Stimulated activated CD8-positive, alpha-beta memory T cell treated with anti-CD3 and anti-CD28 coated beads, Interleukin-12 subunit alpha, Interleukin-12 subunit beta, amount 100 ng/mL, for 24 hours (primary cell): ENCODE results near the gene S100A14.
"Not testable (repeated sequence)": the region's sequence is repeated elsewhere in the genome, so short reads cannot be mapped to it uniquely, and the experiment has no call there.

Source experiments
- DNase-seq: peaks from one replicate; pipeline ENCODE4 v3.0.0-alpha.2; 2020; ENCODE audit errors: extremely low read depth

The S100A14 gene

DNA sequence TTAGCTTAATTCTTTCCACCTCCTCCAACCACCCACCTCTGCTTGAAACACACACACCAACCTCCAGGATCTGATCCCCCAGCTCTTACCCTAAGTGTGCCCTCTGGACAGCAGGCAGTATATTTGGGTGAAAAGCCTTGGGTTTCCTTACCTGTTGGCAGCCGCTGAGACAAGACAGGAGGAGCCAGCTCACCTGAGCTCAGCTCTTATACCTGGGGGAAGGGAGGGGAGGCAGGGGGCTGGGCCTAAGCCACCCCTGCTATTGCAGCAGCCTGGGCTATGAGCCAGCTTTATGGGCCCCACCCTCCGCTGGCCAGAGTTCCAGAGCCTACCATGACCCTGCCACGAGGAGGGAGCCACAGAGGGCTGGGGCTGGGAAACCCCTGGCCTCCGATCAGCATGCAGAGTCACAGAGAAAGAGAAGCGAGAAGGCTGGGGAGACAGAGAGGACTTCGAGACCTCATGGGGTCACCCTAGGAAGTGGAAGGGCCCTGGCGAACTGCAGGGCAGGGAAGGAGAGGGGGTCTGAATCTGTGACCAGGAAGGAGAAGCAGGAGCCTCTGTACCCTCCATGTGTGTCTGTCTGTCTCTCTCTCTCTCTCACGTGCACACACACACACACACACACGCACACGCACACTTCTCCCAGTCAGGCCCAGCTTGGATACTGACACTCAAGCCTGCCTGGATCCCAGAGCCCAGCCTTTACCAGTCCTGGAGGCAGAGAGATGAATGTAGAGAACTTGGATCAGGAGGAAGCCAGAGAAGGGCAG lies at the start of gene S100A14:
S100A14 (minus strand) TSS at position 182 of the 773 bp plus-strand sequence. CDS start 467 bp downstream, outside the sequence.
- no peak for DNase-seq

DNA sequence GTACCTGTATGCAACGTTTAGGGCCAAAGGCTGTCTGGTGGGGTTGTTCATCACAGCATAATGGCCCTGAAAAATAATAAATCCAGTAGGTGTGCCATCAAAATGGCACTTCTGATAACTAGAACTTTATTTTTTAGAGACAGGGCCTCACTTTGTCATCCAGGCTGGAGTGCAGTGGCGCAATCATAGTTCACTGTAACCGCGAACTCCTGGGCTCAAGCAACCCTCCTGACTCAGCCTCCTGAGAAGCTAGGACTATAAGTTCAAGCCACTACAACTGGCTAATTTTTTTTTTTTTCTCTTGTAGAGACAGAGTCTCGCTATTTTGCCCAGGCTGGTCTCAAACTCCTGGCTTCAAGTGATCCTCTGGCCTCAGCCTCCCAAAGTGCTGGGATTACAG lies 47.1 kb upstream of the S100A14 start:
- no peak for DNase-seq

DNA sequence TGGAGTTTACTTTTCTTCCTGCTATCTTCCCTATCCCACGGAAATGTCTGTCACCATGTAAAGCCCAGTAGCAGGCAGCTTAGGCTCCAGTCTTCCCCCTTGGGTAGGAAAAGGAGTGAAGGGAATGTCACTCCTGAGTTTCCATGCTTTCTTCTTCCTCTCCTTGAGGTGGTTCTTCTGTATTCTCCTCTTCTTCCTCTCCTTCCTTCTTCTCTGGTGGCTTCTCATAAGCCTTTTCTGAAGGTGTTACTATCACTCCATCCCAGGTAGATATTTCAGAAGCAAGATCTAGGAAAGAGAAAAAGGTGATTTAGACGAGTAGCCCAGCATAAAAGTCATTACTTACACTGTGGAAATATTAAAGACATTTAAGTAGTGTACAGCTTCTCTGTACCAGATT lies 46.1 kb upstream of the S100A14 start:
- DNase-seq, result no peak

GRCh38 chr1:153661111-153661708 lies 45.1 kb upstream of the S100A14 start:
- no peak for DNase-seq

DNA sequence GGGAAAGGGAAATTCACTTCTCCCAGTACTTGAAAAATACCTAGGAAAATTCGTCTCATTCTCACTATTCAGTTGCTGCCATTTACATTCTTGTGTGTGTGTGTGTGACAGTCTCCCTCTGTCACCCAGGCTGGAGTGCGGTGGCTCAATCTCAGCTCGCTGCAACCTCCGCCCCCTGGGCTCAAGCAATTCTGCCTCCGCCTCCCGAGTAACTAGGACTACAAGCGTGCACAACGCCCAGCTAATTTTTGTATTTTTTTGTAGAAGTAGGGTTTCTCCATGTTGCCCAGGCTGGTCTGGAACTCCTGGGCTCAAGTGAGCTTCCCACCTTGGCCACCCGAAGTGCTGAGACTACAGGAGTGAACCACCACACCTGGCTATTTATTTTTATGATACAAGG lies 43.5 kb upstream of the S100A14 start:
- DNase-seq, result no peak

- no peak for DNase-seq
Observed at GRCh38 chr1:153659175-153659534, 43.0 kb upstream of the S100A14 start.

- DNase-seq, result peak; percentile 82
Observed at GRCh38 chr1:153658400-153659174, 42.5 kb upstream of the S100A14 start, which contains the start of gene SNAPIN. Gene SNAPIN, plus strand, starts transcription at chr1:153658703. Its CDS starts 41 bp downstream, at chr1:153658744.

- no peak for DNase-seq
Observed at GRCh38 chr1:153655333-153655732, 39.2 kb upstream of the S100A14 start.

DNA sequence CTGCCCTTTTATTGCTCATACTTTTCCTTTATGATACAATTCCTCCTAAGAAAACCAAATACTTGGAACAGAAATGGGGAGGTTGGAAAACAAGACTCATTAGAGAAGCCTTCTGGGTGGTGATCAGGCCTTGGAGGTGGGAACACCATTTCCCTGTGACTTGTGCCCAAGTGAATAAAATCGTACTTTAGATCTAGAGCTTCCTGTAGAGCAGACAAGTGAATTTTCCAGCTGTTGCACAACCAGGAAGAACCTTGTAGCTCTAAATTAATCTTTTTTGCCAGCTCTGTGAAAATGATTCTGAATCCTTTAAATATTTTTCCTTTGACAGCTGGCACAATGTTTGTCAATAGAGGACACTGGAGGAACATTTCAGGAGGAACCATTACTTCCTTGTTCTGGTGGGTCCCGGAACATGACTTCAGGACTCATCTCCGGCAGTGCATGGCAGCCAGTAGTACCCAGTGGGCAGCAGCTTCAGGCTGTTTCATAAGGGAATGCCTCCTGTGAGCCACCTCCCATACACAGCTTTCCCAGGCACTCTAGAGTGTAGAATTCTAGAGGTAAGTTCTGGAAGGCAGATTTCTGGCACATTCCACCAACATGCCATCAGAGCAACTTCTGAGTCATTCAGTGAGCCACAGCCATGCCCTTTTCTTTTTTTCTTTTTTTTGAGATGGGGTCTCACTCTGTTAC lies 36.8 kb upstream of the S100A14 start:
- DNase-seq, result no peak

DNA sequence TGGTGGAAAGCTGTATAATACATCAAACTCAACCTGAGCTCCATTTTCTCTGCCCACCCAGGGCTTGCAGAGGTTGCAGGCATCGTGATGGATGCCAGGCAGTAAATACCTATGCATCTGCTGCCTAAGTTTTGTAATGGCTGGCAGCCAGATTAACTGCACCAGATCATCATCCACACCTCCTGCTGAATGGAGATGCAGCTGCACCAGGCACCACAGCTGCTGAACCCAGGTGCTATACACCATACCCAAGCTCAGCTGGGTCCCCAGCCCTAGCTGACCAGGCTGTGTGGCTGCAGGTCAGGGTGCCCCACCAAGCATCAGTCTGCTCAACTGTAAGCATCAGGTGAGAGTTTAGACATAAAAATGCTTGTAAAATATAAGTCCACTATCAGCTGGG lies 35.6 kb upstream of the S100A14 start:
- no peak for DNase-seq

DNA sequence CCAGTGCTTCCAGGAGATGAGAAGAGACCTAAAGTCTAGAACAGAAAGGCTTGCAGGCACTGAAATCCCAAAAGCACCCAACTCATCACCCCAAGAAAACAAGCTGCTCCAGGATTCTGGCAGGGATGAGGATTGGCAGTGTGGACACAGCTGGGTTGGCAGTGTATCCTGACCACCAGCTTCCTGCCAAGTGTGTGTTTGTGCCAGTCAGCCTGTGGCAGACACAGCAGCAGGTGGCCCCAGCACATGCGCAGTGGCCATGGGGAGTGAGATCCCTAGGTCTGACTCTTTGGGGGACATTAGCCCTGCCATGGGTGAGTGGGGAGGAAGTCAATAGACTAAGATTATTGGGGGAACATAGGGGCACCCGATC lies 33.7 kb upstream of the S100A14 start:
- no peak for DNase-seq

DNA sequence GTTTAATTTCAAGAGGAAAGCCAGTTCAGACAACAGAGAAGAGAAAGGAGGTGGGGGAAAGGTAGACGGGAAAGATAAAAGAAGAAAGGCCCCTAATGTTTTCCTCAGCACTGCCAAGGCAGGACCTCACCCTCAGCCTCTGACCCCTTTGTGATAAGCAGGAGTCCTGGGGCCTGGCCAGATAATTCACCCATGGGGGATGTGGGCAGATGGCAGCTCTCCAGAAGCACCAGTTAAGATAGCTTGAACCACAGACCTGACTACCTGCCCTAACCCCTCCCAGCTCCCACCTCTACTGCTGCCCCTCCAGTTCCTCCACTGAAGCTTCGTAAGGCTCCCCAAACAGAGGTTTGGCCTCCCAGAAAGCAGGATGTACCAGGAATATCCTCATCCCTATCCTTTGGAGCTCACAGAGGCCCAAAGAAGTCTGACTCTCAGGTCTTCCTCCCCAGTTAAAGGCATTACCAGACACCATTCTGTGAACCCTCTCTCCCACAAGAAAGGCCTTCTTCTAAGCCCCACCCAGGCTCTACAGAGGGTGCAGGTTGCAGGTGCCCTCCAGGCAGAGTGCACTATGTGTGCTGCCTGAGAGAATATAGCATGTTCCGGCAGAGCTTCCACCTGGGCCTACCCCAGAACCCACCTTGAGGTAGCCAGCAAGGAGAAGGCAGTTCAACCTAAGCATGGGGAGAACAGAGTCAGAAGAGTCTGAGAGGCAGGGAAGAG lies 33.2 kb upstream of the S100A14 start:
- DNase-seq, result no peak

GRCh38 chr1:153648000-153648643 lies 32.0 kb upstream of the S100A14 start:
- DNase-seq, result no peak

DNA sequence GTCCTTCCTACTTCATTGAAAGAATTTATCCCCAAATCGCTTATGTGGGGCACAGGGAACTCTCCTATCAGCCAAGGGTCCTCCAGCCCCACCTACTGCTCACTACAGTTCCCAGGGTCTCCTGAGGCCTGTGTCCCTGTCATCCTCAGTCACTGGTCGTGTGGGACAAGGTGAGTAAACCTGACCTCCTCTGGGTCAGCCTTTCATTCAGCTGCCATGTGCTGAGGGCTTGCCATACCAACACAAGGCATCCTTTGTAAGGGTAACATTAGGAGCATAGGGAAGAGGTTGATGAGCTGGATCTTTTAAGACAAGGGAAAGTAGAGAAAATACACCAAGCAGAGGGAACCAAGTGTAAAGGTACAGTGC lies 31.2 kb upstream of the S100A14 start:
- DNase-seq, result no peak

DNA sequence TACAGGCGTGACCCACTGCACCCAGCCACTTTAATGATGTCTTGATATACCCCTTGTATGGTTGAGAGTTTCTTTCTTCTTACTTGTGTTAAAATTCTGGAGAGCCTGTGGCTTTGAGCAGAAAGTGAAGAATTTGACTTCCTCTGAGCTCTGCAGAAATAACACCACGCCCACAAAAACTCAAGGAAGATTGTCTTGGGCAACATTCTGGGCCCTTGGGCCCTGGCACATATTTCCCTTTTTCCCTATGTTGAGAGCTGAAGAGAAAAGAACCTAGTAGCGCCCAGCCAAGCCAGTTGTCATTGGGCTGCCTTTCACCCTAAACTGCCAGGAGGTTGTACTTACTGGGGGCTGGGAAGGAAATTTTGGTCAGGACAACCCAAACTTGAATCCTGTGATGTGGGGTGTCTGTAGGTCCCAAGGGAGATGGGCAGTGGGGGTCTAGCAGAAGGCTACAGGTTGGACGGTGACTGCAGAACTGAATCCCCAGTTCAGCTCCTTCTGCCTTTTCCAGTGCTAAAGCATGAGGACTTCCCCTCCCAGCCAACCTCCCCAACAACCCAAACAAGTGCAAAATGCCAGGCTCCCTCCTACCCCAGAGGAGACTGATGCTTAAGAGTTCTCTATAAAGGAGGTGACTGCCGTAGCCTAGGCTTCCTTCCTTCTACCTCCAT lies 30.7 kb upstream of the S100A14 start:
- DNase-seq, result no peak

- DNase-seq, result no peak
Observed at GRCh38 chr1:153643816-153644215, 27.7 kb upstream of the S100A14 start.

DNA sequence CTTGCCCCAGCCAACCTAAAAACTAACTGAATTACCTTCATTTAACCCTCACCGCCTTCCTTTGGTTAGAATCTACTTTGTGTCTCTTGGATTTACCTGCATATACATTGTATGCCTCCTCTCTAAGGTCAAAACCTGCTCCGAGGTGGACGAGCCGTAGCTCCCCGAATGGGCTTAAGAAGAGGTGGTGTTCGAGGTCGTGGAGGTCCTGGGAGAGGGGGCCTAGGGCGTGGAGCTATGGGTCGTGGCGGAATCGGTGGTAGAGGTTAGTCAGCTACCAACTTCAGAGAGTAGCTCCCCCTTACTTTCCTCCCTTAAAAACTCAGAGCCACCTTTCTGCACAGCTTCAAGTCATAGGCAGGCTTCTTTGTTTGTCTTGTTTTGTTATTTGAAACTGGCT lies 27.0 kb upstream of the S100A14 start:
- no peak for DNase-seq

DNA sequence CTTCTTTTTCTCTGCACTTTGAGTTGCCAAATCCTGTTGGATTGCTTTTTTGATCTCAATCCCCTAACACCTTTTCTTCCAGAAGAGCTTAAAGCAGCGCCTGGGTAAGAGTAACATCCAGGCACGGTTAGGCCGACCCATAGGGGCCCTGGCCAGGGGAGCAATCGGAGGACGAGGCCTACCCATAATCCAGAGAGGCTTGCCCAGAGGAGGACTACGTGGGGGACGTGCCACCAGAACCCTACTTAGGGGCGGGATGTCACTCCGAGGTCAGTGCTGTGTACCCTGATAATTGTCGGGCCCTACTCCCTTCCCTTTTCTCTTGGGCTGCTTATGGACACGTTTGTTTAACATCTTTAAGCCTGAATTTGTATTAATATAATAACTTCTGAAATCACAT lies 26.0 kb upstream of the S100A14 start:
- no peak for DNase-seq

GRCh38 chr1:153640861-153641260 lies 24.7 kb upstream of the S100A14 start:
- no peak for DNase-seq

GRCh38 chr1:153640213-153640612 lies 24.1 kb upstream of the S100A14 start:
- not testable (repeated sequence) for DNase-seq

DNA sequence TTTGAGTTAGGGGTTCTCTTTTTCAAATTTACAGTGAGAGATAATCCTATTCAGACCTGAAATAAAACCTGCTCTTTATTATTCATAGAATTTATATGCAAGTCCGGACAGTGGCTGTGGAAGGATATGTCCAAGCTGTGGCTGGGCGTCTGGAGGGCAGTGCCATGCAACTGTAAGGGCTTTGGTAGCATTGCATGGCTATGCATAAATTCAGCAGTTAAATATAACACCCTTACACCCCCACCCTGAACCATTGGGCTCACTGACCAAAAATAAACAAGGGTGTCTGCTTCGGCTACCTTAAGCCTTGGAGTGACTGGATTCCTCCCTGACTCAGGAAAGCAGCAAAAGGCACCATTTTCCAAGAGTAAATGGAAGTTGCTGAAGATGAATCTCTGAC lies 23.2 kb upstream of the S100A14 start:
- DNase-seq, result no peak
